Measurements from ENCODE around the gene UST.
A peak's percentile ranks its signal among the peaks of the same experiment; 100 is the strongest.
"Not testable (repeated sequence)": the region's sequence is repeated elsewhere in the genome, so short reads cannot be mapped to it uniquely, and the experiment has no call there.

Gene UST

GRCh38 chr6:148978298-148978697 lies 231.5 kb downstream of the UST start:
- DNase-seq (ENCODE audit: low spot score): not testable (repeated sequence)

DNA sequence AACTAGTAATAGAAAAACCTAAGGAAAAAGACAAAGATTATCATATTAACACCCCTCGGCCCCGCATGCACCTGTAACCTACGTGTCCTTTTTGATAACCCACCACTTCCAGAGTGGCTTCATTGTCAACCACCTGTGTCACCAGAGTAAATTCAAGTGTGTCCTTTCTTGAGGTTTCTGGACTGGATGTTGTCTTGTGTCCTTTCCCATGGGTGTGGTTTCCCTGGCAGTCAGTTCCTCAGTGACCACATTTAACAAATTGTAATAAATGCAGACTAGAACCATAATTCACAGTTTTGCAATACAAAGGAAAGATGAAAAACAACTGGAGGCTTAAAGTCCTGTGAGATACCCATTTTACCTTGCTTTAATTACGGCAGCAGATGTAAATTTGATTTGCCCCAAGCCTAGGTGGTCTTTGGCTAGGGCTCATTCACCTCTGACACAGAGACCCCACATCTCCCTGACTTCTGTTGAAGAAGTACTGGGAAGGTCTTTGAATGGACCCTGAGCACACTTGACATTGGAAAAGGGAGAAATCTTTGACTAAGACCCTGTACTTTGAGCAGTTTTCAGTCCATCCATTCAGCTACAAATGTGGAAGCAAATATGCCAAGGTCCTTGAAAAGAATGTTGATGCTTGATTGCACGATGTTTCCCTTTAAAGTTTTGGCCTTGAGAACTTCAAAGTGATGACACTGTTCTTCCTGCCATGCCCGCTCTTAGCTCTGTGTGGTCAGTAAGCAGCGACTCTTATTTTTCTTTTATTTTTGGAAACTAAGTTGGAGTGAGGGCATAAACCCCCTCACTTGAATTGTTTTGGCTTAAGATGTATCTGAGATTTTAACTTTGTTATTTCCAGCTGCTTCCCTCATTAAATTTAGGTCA lies 232.4 kb downstream of the UST start:
- no peak for DNase-seq (ENCODE audit: low spot score)

DNA sequence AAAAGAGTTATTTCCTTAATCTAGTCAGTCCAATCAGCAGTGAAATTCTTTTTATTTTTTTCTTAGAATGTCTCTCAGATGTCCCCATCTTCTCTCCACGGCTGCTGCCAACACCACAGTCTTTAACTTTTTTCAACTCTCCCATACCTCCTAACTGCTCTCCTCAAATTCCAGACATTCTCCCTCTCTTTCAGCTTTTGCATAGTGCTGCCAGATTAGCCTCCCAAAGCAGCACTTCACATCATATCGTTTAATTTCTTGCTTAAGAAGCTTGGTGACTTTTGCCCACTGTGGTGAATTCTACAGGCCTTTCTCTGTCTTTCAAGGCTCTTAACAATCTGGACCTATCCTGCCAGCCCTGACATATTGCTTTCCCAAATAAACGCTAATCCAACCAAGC lies 233.4 kb downstream of the UST start:
- DNase-seq (ENCODE audit: low spot score): no peak

DNA sequence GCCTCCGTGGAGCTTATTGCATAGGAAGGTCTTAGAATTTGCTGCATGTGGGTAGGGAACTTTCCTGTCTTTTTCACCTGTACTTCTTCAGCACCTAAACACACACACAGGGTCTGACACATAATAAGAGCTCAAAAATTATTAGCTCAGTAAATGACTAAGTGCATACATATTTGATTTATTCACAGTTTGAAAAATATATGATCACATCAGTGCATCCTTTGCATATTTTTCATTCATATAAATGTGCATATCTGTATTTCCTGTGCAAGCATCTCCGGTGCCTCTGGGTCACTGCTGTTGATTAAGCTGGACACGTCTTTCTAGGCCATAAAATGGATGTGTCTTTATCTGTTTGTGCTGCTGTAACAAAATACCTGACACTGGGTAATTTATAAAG lies 234.7 kb downstream of the UST start:
- no peak for DNase-seq (ENCODE audit: low spot score)

- DNase-seq (ENCODE audit: low spot score): no peak
Measured at GRCh38 chr6:148983101-148983761, 236.4 kb downstream of the UST start.

DNA sequence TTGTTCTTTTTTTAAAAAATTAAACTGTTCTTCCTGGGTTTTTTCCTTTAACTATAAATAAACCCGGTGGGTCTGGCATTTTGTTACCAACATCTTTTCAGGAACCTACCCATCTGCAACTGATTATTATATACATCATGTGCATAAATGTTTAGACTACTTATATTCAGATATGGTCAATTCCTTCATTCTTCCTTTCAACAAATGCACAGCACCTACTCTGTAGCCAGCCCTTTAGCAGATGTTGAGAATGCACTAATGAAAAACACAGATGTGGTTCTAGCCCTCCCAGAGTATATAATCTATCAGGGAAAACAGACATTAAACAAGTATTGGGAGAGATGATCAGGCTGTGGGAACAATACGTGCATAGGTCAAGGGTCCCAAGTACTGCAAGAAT lies 237.1 kb downstream of the UST start:
- no peak for DNase-seq (ENCODE audit: low spot score)

DNA sequence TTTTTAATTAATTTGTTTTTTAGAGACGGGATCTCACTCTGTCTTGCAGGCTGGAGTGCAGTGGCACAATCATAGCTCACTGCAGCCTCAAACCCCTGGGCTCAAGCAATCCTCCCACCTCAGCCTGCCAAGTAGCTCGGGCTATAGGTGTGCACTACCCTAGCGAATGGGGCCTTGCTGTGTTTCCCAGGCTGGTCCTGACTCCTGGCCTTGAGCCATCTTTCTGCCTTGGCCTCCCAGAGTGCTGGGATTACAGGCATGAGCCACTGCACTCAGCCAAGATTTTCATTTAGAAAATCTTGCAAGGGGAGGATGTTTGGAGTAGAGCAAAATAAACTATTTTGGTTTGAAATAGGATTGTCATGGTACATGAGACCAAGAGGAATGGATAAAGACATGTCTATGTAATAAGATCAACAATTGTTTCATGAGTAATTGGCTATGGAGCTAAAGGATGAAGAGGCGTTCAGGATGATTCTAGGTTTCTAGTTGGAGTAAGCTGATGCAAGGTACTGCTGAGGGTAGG lies 237.8 kb downstream of the UST start:
- DNase-seq (ENCODE audit: low spot score): no peak

DNA sequence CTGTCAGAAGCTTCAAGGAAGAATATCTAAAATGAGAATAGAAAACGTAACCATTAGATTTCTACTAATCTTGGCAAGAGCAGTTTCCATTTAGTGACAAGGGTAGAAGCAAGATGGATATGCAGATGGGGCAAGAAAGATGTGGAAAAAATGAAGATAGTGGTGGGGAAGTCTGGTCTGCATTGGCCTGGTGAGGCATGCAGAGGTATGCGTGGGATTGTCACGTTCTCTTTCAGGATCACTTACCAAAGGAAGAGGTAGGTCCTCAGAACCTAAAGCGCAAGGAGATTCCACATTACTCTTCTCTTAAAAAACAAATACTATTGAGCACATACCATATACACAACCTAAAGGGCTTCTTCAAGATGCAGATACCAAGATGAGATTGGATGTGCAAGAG lies 238.7 kb downstream of the UST start:
- DNase-seq (ENCODE audit: low spot score): no peak

- no peak for DNase-seq (ENCODE audit: low spot score)
Measured at GRCh38 chr6:148986608-148987007, 239.8 kb downstream of the UST start.

DNA sequence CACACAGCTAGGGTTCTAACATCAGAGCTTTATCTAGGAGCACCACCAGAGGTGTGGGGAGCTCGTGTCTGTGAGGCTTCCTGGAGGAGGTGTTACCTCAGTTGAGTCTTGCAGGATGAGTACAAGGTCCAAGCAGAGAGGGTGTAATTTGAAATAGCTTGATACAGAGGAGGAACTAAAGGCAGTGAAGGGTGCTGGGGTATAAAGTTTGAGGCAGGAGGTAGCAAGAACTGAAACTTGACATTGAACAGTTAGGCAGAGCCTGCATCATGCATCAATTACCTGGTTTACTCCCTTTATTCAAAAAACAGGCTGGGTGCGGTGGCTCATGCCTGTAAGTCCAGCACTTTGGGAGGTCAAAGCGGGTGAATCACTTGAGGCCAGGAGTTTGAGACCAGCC lies 241.2 kb downstream of the UST start:
- no peak for DNase-seq (ENCODE audit: low spot score)

DNA sequence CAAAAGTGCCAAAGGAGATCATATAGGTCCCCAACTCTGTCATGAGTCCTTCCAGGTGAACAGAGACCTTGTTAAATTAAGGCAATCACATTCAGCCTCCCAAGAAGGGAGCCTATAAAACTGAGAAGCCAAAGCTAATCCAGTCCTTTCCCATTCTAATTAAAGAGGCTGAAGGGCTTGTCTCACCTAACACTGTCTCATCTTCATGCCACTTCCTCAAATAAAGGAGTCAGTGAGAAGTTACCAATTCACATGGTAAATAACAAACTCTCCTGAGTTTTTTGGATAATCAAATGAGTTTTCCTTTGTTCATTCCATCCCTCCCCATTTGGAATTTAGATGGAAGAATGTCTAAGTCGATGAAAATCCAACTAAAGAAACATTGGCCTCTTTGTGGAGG lies 242.8 kb downstream of the UST start:
- DNase-seq (ENCODE audit: low spot score): peak; percentile 37

GRCh38 chr6:148990403-148990802 lies 243.6 kb downstream of the UST start:
- DNase-seq (ENCODE audit: low spot score): no peak

- no peak for DNase-seq (ENCODE audit: low spot score)
Measured at GRCh38 chr6:148996815-148997214, 250.0 kb downstream of the UST start.

DNA sequence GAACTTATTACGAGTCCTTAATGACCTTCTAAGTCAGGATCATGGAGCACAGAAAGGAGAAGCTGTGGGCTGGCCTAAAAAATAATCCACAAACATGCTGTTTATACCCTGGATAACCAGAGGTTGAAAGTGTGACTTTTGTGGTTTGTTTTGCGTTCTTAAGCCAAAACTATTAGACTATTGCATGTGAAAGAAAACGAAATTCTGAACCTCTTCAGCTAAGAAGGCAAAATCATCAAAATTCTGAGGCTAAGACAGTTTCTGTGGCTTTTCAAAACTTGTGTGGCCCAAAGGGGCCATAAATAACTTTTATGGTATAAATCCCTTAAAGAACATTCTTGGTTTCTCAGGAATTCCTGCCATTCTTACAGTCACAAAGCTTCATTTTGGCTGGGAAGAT lies 251.0 kb downstream of the UST start:
- no peak for DNase-seq (ENCODE audit: low spot score)

DNA sequence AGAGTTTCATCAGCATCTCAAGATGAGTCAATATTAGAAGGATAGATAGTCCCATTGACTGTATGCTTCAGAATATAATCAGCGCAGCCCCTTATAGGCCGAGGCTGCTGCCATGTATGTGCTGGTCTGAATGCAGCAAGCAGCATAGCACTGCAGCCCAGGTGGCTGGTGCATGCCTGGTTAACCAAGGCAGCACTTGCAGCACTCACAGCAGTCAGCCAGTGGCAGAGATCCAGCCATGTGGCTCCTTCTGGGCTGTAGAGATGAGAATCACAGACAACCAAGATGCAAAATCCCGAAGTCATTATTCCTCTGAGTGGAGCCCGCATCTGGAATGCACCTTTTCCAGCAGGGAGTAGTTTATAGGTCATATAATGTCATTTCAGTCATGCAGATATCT lies 251.9 kb downstream of the UST start:
- DNase-seq (ENCODE audit: low spot score): no peak

- no peak for DNase-seq (ENCODE audit: low spot score)
Measured at GRCh38 chr6:148999501-148999900, 252.7 kb downstream of the UST start.

DNA sequence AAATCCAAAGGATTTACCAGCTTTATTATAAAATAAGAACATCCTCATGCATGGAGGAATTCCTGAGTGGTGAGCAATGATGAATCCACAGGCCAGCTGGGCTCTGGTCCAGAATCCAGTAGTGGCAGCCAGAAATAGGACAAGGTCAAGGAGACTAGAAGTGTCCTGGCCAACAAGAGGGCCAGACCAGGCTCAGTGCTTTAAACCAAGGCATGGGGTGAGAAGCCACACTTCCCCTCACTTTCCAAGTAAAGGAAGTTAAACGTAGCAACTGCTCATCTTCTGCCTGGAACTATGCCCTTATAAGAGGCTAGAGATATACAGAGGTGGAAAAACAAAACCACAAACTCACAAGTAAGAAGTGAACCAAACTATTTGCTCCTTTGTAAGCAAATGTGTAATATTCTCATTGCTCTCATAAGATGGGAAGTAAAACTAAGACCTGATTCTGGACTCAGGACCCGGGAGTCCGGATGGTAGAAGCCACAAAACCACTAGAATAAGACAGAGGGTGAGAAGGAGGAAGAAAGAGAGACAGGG lies 253.2 kb downstream of the UST start:
- peak; percentile 78 for DNase-seq (ENCODE audit: low spot score)

DNA sequence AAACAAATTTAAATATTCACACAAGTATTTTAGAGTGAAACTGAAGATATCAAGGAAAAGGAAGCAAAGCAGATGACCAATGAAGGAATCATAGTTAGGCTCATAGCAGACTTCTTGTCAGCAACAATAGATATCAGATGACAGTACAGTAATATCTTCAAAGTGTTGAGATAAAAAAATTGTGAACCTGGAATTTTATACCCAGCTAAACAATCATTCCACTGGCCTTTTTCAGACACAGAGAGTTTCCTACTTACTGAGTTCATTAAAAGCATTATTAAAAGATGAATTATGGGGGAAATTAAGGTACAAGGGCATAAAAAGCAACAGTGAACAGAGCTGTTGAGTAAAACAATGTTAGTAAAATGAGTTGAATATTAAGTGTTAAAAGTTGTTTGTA lies 254.6 kb downstream of the UST start:
- no peak for DNase-seq (ENCODE audit: low spot score)

DNA sequence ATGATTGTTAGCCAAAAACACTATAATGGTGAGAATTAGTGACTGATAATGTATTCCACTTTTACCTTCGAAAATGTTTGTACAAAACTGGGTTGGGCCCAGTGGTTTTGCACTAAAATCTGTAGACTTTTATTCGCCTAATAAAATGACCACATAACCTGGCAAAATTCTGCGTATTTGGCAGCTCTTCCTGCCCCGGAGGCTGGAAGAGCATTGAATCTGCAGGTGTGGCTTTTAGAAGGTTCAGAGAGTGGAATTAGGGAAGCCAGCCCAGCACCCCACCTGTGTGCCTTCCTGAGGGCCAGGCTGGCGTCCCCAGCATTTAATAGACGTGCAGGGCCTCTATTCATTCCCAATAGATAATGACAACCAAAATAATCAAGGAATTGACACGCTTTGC lies 256.7 kb downstream of the UST start:
- no peak for DNase-seq (ENCODE audit: low spot score)

DNA sequence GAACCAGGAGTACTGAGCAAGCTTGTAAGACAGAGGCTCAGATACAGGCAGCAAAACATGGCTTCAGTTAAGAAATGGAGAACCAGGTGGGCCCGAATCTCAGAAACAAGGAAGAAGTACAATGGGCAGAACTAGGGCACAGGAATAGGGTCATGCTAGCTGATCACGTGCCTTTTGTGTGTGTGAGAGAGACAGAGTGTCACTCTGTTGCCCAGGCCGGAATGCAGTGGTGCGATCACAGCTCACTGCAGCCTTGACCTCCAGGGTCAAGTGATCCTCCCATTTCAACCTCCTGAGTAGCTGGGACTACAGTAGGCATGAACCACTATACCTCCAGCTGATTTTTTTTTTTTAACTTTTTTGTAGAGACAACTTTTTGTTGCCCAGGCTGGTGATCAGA lies 257.8 kb downstream of the UST start:
- DNase-seq (ENCODE audit: low spot score): no peak

- DNase-seq (ENCODE audit: low spot score): not testable (repeated sequence)
Measured at GRCh38 chr6:149006236-149006635, 259.4 kb downstream of the UST start.

DNA sequence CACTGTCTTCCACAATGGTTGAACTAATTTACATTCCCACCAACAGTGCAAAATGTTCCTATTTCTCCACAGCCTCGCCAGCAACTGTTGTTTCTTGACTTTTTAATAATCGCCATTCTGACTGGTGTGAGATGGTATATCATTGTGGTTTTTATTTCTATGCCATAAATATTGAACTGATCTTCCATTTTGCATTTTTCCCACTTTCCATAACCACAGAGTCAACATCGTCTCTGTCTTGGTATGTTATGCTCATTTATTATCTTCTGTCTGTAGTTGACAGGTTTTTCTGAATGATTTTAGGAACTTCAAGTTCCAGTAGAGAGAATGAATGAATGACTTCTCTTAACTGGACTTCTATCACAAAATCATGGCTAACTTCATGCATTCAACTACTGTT lies 259.8 kb downstream of the UST start:
- DNase-seq (ENCODE audit: low spot score): no peak

DNA sequence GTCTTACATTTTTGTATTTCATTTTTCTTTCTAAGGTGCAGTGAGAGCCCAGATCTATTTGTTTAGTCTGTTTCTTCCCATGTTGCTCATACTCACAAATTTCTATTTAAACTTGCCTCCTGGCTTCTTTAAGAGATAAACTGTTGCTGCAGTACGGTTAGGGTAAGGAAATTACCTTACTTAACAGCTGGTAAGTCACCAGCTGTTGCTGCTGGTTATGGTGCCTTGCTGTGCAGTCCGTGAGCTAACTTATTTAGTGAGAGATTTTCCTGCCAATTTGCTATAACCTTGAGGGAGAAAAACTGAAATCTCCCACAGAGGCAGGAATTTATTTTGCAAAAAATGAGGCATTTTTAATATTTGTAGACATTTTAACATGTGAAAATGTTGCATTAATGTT lies 261.0 kb downstream of the UST start:
- DNase-seq (ENCODE audit: low spot score): no peak
